ENCODE data around the gene S1PR2. TPM values are rescaled to one million over a fixed set of nuclear protein-coding genes. Genes with fewer than 3 reads are reported as not detected.

S1PR2 gene, protein sequence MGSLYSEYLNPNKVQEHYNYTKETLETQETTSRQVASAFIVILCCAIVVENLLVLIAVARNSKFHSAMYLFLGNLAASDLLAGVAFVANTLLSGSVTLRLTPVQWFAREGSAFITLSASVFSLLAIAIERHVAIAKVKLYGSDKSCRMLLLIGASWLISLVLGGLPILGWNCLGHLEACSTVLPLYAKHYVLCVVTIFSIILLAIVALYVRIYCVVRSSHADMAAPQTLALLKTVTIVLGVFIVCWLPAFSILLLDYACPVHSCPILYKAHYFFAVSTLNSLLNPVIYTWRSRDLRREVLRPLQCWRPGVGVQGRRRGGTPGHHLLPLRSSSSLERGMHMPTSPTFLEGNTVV
- 1.0 to 1.6 TPM (median 1.2 TPM) in 5 replicates for total RNA-seq (2022; extraction: Qiagen RNA extraction; ENCODE audit: low read depth)

DNA sequence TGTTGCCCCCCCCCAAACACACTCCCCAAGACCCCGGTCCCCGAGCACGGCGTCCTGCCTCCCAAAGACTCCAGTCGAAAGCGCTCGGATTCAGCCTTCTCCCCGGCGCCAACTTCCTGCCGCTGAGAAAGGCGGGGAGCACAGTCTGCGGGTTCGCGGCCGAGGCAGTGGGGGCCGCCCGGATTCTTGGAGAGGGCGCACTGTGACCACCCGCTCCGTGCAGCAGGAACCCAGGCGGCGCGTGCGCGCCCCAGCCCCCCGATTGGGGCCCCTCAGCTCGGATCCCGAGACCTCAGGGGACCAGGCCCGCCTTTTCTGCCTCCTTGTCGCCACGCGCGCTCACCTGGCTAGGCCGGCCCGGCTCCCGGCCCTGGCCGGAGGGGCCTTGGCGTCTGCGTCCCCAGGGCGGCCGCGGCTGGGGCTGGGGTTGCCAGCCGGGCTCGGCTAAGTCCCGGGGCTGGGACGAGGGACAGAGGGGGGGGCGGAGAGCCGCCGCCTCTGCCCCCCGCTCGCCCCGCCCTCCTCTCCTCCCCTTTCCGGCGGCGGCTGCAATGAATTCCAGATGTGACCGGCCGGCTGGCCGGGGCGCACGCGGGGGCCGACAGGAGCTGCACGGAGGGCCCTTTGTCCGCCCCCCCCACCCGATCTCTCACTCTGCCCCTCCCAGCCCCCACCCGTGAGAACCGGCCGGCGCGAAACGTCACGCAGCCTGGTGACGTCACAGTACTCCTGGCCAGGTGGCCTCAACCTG is at the start of gene S1PR2:
TSS of gene S1PR2 (minus strand) at position 471 of the 751 bp plus-strand sequence. CDS start 6,426 bp downstream, outside the sequence.

DNA sequence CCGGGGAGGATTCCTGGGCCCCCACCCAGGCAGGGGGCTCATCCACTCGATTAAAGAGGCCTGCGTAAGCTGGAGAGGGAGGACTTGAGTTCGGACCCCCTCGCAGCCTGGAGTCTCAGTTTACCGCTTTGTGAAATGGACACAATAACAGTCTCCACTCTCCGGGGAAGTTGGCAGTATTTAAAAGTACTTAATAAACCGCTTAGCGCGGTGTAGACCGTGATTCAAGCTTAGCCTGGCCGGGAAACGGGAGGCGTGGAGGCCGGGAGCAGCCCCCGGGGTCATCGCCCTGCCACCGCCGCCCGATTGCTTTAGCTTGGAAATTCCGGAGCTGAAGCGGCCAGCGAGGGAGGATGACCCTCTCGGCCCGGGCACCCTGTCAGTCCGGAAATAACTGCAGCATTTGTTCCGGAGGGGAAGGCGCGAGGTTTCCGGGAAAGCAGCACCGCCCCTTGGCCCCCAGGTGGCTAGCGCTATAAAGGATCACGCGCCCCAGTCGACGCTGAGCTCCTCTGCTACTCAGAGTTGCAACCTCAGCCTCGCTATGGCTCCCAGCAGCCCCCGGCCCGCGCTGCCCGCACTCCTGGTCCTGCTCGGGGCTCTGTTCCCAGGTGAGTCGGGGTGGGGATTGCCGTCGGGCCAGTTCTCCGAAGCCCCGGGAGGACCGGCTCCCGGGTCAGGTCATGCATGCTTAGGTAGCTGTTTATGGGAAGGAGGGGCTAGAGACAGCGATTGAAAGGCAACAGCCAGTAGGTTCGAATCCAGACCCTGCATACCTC is 39.7 kb upstream of the S1PR2 start, which contains the start of gene ICAM1:
TSS of gene ICAM1 (plus strand) at position 505 of the 779 bp plus-strand sequence. CDS start at position 545, 40 bp downstream.

DNA sequence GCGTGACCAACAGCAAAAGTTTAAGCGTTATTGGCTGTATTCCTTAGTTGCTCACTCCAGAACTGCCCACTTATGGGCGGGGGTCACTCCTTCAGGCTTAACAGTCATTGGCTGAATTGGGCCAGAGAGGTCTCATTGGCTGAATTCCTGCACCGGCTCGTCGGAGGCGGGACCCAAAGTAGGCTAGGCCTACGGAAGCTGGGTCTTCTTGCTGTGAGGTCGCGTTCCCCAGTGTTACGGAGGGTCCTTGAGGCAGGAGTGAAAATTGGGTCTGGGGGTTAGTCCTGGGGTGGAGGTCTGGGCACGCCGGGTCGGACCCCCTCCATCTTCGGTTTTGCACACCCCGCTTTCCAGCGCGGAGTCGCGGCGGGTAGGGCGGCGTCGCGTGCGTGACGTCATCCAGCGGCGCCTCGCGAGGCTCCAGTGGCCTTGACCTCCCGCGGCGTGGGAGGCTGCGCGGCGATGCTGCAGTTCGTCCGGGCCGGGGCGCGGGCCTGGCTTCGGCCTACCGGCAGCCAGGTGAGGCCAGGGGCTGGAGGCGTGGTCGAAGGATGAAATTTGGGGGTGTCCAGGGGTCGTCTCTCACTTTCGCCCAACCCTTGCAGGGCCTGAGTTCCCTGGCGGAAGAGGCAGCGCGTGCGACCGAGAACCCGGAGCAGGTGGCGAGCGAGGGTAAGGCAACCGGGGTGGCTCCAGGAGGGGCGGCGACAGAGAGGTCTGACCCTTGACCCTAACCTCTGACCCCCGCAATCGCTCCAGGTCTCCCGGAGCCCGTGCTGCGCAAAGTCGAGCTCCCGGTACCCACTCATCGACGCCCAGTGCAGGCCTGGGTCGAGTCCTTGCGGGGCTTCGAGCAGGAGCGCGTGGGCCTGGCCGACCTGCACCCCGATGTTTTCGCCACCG is 20.9 kb upstream of the S1PR2 start, which contains the start of gene MRPL4:
TSS of gene MRPL4 (plus strand) at position 423 of the 903 bp plus-strand sequence. CDS start at position 463, 40 bp downstream.

DNA sequence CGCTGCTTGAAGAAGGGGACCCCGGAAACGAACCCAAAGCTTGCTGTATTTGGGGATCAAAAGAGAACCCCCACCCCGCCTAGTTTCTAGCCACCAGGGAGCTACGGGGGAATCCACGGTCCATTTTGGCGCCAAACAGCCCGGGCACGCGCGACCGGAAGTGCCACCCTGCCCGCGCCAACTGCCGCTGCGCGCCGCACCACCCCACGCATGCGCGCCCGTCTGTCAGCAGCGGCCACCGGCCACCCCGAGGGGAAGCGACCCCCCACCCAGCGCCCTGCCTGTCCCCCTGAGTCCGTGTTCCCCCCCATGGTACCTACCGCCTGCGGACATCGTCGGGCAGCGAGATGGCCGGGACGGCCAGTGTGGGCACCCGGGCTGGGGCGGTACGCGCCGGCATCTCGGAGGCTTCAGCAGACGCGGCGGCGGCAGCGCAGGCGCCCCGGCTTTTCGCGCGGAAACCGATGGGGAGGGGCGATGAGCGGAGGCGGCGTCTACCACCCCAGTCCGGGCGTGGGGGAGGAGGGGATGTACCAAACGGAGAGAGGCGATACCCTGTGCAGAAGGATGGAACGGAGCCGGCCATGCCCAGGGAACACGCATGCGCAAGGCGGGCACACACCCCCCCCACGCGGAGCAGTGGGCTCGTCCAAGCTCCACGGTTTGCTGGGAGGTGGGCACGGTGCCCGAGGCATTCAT is 36.5 kb downstream of the S1PR2 start, which contains the start of gene DNMT1:
TSS of gene DNMT1 (minus strand) at position 454 of the 699 bp plus-strand sequence. CDS start at position 400, 54 bp downstream.

Other genes starting within 250 kb of the S1PR2 start
- 3.8 to 5.2 TPM (median 4.0 TPM) in 5 replicates for gene COL5A3, start 220.8 kb downstream of the S1PR2 start, total RNA-seq (2022; extraction: Qiagen RNA extraction; ENCODE audit: low read depth)
- 0.28 to 0.82 TPM (median 0.45 TPM) in 5 replicates for gene RDH8, start 217.8 kb downstream of the S1PR2 start, total RNA-seq (2022; extraction: Qiagen RNA extraction; ENCODE audit: low read depth)
- 7.2 to 8.7 TPM (median 8.0 TPM) in 5 replicates for gene SHFL, start 145.0 kb downstream of the S1PR2 start, total RNA-seq (2022; extraction: Qiagen RNA extraction; ENCODE audit: low read depth)
- 0.07 to 0.27 TPM (median 0.08 TPM) in 5 replicates for gene ANGPTL6, start 128.7 kb downstream of the S1PR2 start, total RNA-seq (2022; extraction: Qiagen RNA extraction; ENCODE audit: low read depth)
- 41.6 to 62.8 TPM (median 53.8 TPM) in 5 replicates for gene PPAN, start 125.0 kb downstream of the S1PR2 start, total RNA-seq (2022; extraction: Qiagen RNA extraction; ENCODE audit: low read depth)
- gene P2RY11, start 119.6 kb downstream of the S1PR2 start, total RNA-seq (2022; extraction: Qiagen RNA extraction; ENCODE audit: low read depth): 6.8 to 13.7 TPM (median 7.8 TPM) in 5 replicates
- 163 to 185 TPM (median 168 TPM) in 5 replicates for gene EIF3G, start 111.4 kb downstream of the S1PR2 start, total RNA-seq (2022; extraction: Qiagen RNA extraction; ENCODE audit: low read depth)
- gene DNMT1, start 36.4 kb downstream of the S1PR2 start, total RNA-seq (2022; extraction: Qiagen RNA extraction; ENCODE audit: low read depth): 63.0 to 73.0 TPM (median 65.9 TPM) in 5 replicates
- 55.5 to 80.2 TPM (median 74.8 TPM) in 5 replicates for gene MRPL4, start 20.9 kb upstream of the S1PR2 start, total RNA-seq (2022; extraction: Qiagen RNA extraction; ENCODE audit: low read depth)
- 3.4 to 7.4 TPM (median 4.9 TPM) in 5 replicates for gene ICAM1, start 39.8 kb upstream of the S1PR2 start, total RNA-seq (2022; extraction: Qiagen RNA extraction; ENCODE audit: low read depth)
- gene ICAM4, start 55.6 kb upstream of the S1PR2 start, total RNA-seq (2022; extraction: Qiagen RNA extraction; ENCODE audit: low read depth): 0.10 to 0.20 TPM in 2 of 5 replicates, not detected in the others
- 0.52 to 0.84 TPM (median 0.61 TPM) in 5 replicates for gene ICAM5, start 58.6 kb upstream of the S1PR2 start, total RNA-seq (2022; extraction: Qiagen RNA extraction; ENCODE audit: low read depth)
- 0.82 to 3.4 TPM (median 2.0 TPM) in 5 replicates for gene ZGLP1, start 78.5 kb upstream of the S1PR2 start, total RNA-seq (2022; extraction: Qiagen RNA extraction; ENCODE audit: low read depth)
- gene FDX2, start 84.7 kb upstream of the S1PR2 start, total RNA-seq (2022; extraction: Qiagen RNA extraction; ENCODE audit: low read depth): 26.3 to 41.5 TPM (median 33.5 TPM) in 5 replicates
- 21.6 to 31.6 TPM (median 29.0 TPM) in 5 replicates for gene RAVER1, start 102.2 kb upstream of the S1PR2 start, total RNA-seq (2022; extraction: Qiagen RNA extraction; ENCODE audit: low read depth)
- 5.2 to 10.3 TPM (median 10.0 TPM) in 5 replicates for gene ICAM3, start 108.3 kb upstream of the S1PR2 start, total RNA-seq (2022; extraction: Qiagen RNA extraction; ENCODE audit: low read depth)
- 34.1 to 48.3 TPM (median 45.9 TPM) in 5 replicates for gene TYK2, start 149.2 kb upstream of the S1PR2 start, total RNA-seq (2022; extraction: Qiagen RNA extraction; ENCODE audit: low read depth)
- gene CDC37, start 172.2 kb upstream of the S1PR2 start, total RNA-seq (2022; extraction: Qiagen RNA extraction; ENCODE audit: low read depth): 159 to 206 TPM (median 185 TPM) in 5 replicates
- gene PDE4A, start 189.2 kb upstream of the S1PR2 start, total RNA-seq (2022; extraction: Qiagen RNA extraction; ENCODE audit: low read depth): 3.7 to 5.2 TPM (median 5.1 TPM) in 5 replicates

Measured in A549 treated with CpdA at 1 μM for 4 hours (cell line).